22Rv1 (cell line): ENCODE data around the gene SNED1.

Experiments
- CTCF ChIP-seq: fragments of 450-650 bp; IDR thresholded peaks from 2 replicates; pipeline ENCODE4 v1.5.1; 2017; ENCODE audit warnings: mild to moderate bottlenecking
- ZFX ChIP-seq: fragments of 450-650 bp; IDR thresholded peaks from 2 replicates; pipeline ENCODE4 v1.6.1; 2017; ENCODE audit warnings: antibody characterized with exemption, borderline replicate concordance

GRCh38 chr2:241011751-241012510 is 13.5 kb downstream of the SNED1 start:
- no peak for TF ChIP-seq CTCF
- no peak for TF ChIP-seq ZFX
